Stimulated activated CD8-positive, alpha-beta memory T cell treated with anti-CD3 and anti-CD28 coated beads, Interleukin-7, amount 100 ng/mL, for 1 hour (primary cell): ENCODE results near the gene CAPN1.
"Not testable (repeated sequence)": the region's sequence is repeated elsewhere in the genome, so short reads cannot be mapped to it uniquely, and the experiment has no call there.

ENCODE experiments used
- DNase-seq, 2 donors: peaks; one replicate each; pipeline ENCODE4 v3.0.0-alpha.2; 2020; ENCODE audit warnings: low read depth in 2 of 2

The CAPN1 gene

DNA sequence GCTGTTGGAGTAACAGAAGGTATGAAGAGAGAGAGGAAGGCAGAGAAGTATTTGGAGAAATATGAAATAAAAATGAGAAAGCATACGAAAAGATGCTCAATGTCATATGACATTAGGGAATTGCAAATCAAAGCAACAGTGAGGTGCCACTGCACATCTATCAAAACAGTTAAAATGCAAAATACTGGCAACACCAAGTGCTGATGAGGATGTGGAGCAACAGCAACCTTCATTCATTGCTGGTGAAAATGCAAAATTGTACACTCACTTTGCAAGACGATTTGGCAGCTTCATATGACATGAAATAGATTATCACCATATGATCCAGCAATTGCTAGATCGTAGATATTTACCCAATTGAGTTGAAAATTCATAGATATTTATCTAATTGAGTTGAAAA is 21.1 kb upstream of the CAPN1 start:
- no peak for DNase-seq

GRCh38 chr11:65163684-65164083 is 18.0 kb upstream of the CAPN1 start:
- no peak for DNase-seq

- no peak for DNase-seq
Measured at GRCh38 chr11:65165410-65166317, 16.1 kb upstream of the CAPN1 start.

DNA sequence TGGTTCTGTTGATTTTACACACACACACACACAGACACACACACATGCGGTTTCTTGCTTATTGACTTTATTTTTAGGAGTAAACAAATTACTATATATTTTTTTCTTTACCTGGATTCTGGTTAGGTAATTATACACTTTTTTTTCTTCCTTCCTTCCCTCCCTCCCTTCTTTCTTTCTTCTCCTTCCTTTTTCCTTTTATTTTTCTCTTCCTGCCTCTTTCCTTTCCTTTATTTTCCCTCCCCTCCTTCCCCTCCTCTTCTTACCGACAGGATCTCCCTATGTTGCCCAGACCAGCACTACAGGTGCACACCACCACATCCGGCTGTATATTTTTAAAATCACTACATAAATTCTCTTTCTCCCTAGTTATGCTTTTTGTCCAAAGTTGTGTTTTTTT is 14.8 kb upstream of the CAPN1 start:
- no peak for DNase-seq

- DNase-seq: no peak
Measured at GRCh38 chr11:65167656-65168055, 14.1 kb upstream of the CAPN1 start.

GRCh38 chr11:65169164-65169641 is 12.5 kb upstream of the CAPN1 start:
- no peak for DNase-seq

DNA sequence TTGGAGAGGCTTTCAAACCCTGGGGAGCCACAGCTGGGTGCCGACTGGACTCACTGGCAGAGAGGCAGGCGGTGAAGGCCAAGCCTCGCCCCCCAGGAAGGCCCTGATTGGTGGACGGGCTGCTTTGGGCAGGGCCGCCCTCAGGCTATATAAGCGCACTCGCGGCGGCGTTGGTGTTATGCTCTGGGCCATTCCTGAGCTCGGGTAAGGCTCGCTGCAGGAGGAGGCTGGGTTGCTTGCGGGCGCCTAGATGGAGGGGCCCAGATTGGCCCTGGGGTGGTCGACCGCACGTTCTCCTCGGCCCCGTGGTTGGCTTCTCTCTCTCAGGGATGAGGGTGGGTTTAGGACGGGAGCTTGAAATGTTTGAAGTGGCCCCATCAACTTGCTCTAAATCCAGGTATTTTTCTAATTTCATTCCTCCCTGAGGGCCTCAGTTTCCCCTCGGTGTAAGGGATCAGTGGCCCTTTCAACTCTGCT is 11.6 kb upstream of the CAPN1 start, which contains the start of gene SPDYC:
TSS of gene SPDYC (plus strand) at position 176 of the 477 bp plus-strand sequence. CDS start 1,125 bp downstream, outside the sequence.
- no peak for DNase-seq

DNA sequence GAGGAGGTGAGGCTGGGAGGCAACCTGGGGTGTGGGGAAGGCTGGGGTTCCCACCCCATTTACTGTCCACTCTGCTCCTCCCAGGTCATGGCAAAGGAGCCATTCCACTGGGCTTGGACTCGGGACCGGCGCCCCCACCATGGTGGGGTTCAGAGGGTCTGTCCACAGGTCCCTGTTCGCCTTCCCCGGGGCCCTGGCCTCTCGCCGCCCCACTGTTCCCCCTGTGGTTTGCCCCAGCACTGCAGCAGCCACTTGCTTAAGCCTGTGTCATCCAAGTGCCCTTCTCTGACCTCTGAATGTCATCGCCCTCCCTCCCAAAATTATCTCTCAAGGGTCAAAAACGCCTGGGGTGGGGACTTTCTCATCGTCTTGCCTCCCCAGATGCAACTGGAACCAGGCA is 9.1 kb upstream of the CAPN1 start:
- DNase-seq: no peak

DNA sequence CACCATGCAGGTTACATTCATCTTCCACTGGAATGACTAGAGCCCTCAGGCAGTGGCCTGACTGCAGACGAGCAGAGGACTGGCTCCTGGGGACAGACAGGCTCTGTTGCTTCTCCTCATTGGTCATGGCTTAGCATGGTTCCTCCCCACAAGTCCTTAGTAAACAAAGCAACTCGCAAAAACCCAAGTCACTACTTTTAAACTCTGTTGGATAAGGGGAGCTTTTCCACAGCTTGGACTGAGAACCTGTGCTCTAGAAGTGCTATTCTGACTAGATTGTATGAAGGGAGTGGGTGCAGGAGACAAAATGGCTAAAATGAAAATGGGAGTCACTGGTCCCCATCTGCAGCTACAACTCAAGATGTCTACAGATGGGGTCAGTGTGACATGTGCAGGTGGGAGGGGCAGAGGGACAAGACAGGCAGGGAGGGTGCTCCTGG is 7.1 kb upstream of the CAPN1 start:
- DNase-seq: not testable (repeated sequence)

GRCh38 chr11:65180877-65181568 is 705 bp upstream of the CAPN1 start:
- no peak for DNase-seq

DNA sequence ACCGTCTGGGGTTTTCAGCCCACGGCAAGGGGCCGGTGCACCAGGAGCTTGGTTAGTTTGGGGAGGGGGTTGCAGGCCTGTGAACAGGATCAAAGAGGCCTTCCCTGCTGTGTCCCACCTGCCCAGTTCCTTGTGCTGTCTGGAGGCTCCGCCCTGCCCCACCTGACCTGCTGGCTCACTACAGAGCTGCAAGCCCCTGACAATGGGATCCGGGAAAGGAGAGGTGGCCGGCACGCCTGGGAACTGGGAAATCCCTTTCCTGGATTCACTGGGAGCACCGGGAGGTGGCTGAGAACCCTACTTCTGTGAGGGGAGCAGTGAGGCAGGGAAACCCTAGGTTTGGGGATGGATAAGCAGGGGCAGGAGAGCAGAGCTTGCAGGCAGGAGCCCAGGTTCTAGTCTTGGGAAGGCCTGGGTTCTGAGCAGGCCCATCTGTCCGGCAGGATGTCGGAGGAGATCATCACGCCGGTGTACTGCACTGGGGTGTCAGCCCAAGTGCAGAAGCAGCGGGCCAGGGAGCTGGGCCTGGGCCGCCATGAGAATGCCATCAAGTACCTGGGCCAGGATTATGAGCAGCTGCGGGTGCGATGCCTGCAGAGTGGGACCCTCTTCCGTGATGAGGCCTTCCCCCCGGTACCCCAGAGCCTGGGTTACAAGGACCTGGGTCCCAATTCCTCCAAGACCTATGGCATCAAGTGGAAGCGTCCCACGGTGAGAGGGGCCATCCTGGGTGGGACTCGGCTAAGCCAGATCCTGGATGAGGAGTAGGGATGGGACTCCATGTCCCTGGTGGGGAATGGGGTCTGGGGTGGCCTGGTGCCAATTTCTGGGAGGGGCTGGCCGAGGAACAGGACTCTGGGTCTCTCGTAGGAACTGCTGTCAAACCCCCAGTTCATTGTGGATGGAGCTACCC is 786 bp downstream of the CAPN1 start:
- no peak for DNase-seq

DNA sequence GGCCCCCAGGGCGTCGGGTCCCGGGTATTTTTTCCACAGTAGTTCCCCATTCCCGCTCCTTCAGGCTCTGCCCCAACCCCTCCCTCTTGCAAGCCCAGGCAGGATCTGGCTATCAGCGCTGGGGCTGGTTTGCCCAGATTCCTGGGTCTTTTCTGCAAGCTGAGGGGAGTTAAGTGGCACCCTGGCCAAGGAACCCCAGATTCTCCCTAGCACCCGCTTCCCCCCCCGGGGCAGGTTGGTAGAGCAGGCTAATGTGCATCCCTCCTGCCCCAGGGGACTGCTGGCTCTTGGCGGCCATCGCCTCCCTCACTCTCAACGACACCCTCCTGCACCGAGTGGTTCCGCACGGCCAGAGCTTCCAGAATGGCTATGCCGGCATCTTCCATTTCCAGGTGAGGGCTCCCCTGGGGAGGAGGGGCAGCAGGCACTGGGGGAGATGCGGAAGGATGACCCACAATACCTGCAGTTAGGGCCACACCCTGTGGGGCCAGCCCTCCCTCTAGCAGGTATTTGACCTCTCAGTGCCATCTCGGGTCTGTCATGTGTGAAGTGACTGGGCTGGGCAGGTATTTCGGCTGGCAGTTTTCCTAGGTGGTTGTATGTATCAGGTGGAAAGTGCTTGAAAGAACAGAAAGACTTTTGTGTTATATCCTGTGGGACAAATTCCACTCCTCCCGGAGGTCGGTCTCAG is 1.6 kb downstream of the CAPN1 start:
- DNase-seq: no peak

GRCh38 chr11:65184146-65184545 is 2.4 kb downstream of the CAPN1 start:
- no peak for DNase-seq

- DNase-seq: no peak
Measured at GRCh38 chr11:65185171-65185570, 3.4 kb downstream of the CAPN1 start.

GRCh38 chr11:65185869-65186341 is 4.2 kb downstream of the CAPN1 start:
- no peak for DNase-seq

DNA sequence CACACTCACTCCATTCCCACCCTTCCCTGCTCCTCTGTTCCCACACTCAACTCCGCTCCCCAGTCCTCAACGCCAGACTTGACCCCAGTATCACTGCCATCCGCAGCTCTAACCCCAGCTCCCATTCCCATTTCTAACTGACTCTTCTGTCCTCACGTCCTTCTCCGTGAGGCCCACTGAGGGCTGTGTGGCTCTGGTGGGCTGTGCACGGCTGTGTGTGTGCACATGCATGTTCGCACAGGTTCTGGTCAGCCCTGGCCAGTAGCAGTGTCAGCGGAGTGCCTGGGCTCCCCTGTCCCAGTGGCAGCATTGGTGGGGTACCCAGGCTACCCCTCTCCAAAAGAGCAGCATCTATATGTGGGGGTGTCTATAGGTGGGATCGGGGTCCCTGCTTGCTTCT is 5.0 kb downstream of the CAPN1 start:
- DNase-seq: no peak

DNA sequence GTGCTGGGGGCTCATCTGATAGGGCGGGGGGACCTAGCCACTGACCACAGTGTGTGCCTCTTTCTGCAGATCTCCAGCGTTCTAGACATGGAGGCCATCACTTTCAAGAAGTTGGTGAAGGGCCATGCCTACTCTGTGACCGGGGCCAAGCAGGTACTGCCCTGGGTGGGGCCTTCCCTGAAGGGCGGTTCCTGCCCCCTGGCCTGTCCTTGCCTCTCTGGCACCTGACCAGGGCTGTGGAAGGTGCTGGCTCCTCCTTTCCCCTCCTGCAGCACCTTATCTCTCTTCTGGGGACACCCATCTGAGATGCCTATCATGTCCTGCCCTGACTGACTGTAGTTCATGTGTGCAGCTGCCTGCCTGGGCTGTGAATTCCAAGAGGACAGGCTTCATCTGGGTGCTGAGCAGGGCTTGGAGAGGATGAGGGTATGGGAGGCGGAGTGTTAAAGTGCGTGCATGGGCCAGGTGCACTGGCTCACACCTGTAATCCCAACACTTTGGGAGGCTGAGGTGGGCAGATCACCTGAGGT is 5.5 kb downstream of the CAPN1 start:
- no peak for DNase-seq

GRCh38 chr11:65187971-65188461 is 6.3 kb downstream of the CAPN1 start:
- DNase-seq: no peak

GRCh38 chr11:65188486-65188885 is 6.8 kb downstream of the CAPN1 start:
- DNase-seq: no peak

DNA sequence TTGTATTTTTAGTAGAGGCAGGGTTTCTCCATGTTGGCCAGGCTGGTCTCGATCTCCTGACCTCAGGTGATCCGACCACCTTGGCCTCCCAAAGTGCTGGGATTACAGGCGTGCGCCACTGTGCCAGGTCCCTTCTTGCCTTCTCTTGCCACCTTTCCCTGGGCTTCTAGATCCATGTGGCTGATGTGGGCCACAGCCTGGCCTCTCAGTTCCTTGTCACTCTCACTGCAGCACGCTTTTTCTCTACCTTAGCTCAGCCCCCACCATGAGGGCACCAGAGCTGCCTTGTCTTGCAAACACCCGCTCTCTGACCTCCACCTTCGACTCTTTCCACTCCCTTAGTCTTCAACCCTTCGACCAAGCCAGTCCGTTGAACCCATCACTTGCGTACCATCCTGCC is 7.5 kb downstream of the CAPN1 start:
- DNase-seq: no peak
